A673 (cell line): ENCODE results near the gene B3GNT3. TPM values are rescaled to one million over a fixed set of nuclear protein-coding genes. Genes with fewer than 3 reads are reported as not detected.

Source experiments
- BruUV-seq: library from RNA; stranded (reverse); fragments of 400-500 nt; replicated peaks from 2 replicates; lab custom pipeline; 2021; lab: Mats Ljungman, UMichigan
- CTCF ChIA-PET: fragments of 300-600 bp; sonication (Branson Sonifier 250); formaldehyde crosslinking; loops from one replicate; lab custom pipeline; 2022; ENCODE audit warnings: antibody characterized with exemption; lab: Charles Lee
- POLR2A ChIA-PET: fragments of 300-600 bp; sonication (Branson Sonifier 250); formaldehyde crosslinking; loops from one replicate; lab custom pipeline; 2022; ENCODE audit warnings: antibody characterized with exemption; ENCODE audit not compliant: low non-redundant PET; lab: Charles Lee
- DNase-seq: peaks from one replicate; pipeline ENCODE4 v3.0.0-alpha.2; 2015; ENCODE audit warnings: low spot score
- H3K27ac ChIP-seq: fragments of 200-600 bp; sonication (generic); 2 replicates; pipeline ENCODE4 v1.5.1; 2016; ENCODE audit warnings: mixed run types, low read depth, mild to moderate bottlenecking, mixed read lengths, antibody characterized with exemption, low read length; ENCODE audit not compliant: poor library complexity, severe bottlenecking
- H3K27me3 ChIP-seq: fragments of 200-600 bp; sonication (generic); replicated peaks from 2 replicates; pipeline ENCODE4 v1.6.1; 2017; ENCODE audit warnings: mixed run types, low read depth, mild to moderate bottlenecking, mixed read lengths, antibody characterized with exemption, low read length; ENCODE audit not compliant: insufficient read depth, poor library complexity
- H3K36me3 ChIP-seq: fragments of 200-600 bp; sonication (generic); 2 replicates; pipeline ENCODE4 v1.6.1; 2016; ENCODE audit warnings: mixed run types, mild to moderate bottlenecking, mixed read lengths, antibody characterized with exemption, low read length; ENCODE audit not compliant: insufficient read depth, poor library complexity, severe bottlenecking
- H3K4me1 ChIP-seq: fragments of 200-600 bp; sonication (generic); 2 replicates; pipeline ENCODE4 v1.6.1; 2017; ENCODE audit warnings: mixed run types, mild to moderate bottlenecking, mixed read lengths, antibody characterized with exemption, low read length; ENCODE audit not compliant: insufficient read depth, poor library complexity, severe bottlenecking
- H3K4me3 ChIP-seq: fragments of 200-600 bp; sonication (generic); 2 replicates; pipeline ENCODE4 v1.5.1; 2016; ENCODE audit warnings: low read depth, mixed run types, mild to moderate bottlenecking, mixed read lengths, low read length; ENCODE audit not compliant: poor library complexity, severe bottlenecking
- H3K9me3 ChIP-seq: fragments of 200-600 bp; sonication (generic); 2 replicates; pipeline ENCODE4 v1.6.1; 2016; ENCODE audit warnings: mixed run types, low read depth, mild to moderate bottlenecking, mixed read lengths, antibody characterized with exemption, low read length; ENCODE audit not compliant: poor library complexity, severe bottlenecking
- EZH2 ChIP-seq: fragments of 200-600 bp; sonication (generic); IDR thresholded peaks from 2 replicates; pipeline ENCODE4 v1.6.1; 2017; ENCODE audit warnings: borderline replicate concordance, low read depth, mild to moderate bottlenecking, mixed read lengths, antibody characterized with exemption, low read length; ENCODE audit not compliant: poor library complexity, severe bottlenecking
- intact Hi-C: fragments of 100-400 bp; cut with micrococcal nuclease; formaldehyde crosslinking; loops from one replicate; pipeline ENCODE4 v1.10.0; 2022; ENCODE audit not compliant: unreplicated experiment
- total RNA-seq: library from RNA; stranded (reverse); gene quantifications from 2 replicates; pipeline ENCODE4 v1.2.3, GENCODE V29; 2021
- TF ChIP-seq, protein P1 (sequence below): fragments of 300-800, 200-600 bp; sonication (generic); conservative IDR thresholded peaks from 2 replicates; pipeline ENCODE4 v1.5.1; 2017; ENCODE audit warnings: low read depth, mild to moderate bottlenecking, antibody characterized with exemption, low read length, moderate library complexity, mixed read lengths

The B3GNT3 gene
- total RNA-seq, 1 experiment from 2014 or later, result not detected

- ChIA-PET POLR2A (no interaction called here), CTCF (no interaction called here)
- intact Hi-C loops, result no loop called here
- peak; percentile 87 for DNase-seq
- no peak overlapping the region for H3K4me3 ChIP-seq
- no peaks in the 10 kb centered on the region for H3K36me3 ChIP-seq
- no peaks in the 10 kb centered on the region for H3K4me1 ChIP-seq
- TF ChIP-seq EZH2, result no peak
- TF ChIP-seq, protein P1, sequence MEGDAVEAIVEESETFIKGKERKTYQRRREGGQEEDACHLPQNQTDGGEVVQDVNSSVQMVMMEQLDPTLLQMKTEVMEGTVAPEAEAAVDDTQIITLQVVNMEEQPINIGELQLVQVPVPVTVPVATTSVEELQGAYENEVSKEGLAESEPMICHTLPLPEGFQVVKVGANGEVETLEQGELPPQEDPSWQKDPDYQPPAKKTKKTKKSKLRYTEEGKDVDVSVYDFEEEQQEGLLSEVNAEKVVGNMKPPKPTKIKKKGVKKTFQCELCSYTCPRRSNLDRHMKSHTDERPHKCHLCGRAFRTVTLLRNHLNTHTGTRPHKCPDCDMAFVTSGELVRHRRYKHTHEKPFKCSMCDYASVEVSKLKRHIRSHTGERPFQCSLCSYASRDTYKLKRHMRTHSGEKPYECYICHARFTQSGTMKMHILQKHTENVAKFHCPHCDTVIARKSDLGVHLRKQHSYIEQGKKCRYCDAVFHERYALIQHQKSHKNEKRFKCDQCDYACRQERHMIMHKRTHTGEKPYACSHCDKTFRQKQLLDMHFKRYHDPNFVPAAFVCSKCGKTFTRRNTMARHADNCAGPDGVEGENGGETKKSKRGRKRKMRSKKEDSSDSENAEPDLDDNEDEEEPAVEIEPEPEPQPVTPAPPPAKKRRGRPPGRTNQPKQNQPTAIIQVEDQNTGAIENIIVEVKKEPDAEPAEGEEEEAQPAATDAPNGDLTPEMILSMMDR, result peak; percentile 88
- H3K9me3 ChIP-seq, result no peaks in the 10 kb centered on the region
- no peak overlapping the region for H3K27ac ChIP-seq
- H3K27me3 ChIP-seq, result no peaks in the 10 kb centered on the region
- BruUV-seq, result no TSS peak
Observed at GRCh38 chr19:17784201-17785008, 10.5 kb upstream of the B3GNT3 start.

DNA sequence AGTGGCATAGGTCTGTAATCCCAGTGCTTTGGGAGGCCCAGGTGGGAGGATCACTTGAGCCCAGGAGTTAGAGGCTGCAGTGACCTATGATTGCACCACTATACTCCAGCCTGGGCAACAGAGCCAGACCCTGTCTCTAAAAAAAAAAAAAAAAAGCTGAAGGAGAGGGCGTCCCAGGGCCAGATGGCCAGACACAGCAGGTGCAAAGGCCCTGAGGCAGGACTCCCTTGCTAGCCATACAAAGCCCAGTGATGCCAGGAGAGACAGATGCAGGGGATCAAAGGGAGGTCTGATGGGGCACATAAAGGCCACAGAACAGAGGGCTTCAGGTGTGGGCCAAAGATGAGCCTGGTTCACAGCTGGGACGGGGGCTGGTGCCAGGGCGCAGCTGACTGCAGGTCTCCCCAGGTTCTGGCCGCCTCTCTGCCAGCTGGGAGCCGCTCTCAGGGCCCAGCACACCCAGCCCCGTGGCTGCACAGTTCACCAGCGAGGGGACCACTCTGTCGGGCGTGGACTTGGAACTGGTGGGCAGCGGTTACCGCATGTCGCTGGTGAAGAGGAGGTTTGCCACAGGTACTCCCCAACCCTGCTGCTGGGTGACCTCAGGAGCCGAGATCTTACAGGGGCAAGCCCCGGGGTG, 7.5 kb upstream of the B3GNT3 start:
- ChIA-PET CTCF (no interaction called here), POLR2A (no interaction called here)
- TF ChIP-seq, protein P1, result no peak
- TF ChIP-seq EZH2, result no peak
- Histone ChIP-seq H3K9me3 (no peaks in the 10 kb centered on the region), H3K27me3 (no peaks in the 10 kb centered on the region), H3K27ac (no peak overlapping the region), H3K4me3 (no peak overlapping the region), H3K4me1 (peaks cover 16% of the 10 kb centered on the region), H3K36me3 (no peaks in the 10 kb centered on the region)
- DNase-seq, result no peak
- intact Hi-C loops, result no loop called here
- BruUV-seq, result no TSS peak

GRCh38 chr19:17788632-17789031, 6.3 kb upstream of the B3GNT3 start:
- TF ChIP-seq, protein P1, result no peak
- TF ChIP-seq EZH2, result no peak
- no peaks in the 10 kb centered on the region for H3K36me3 ChIP-seq
- no peak overlapping the region for H3K27ac ChIP-seq
- no peak for DNase-seq
- ChIA-PET CTCF (no interaction called here), POLR2A (no interaction called here)
- BruUV-seq, result no TSS peak
- H3K4me3 ChIP-seq, result no peak overlapping the region
- intact Hi-C loops, result no loop called here
- no peaks in the 10 kb centered on the region for H3K27me3 ChIP-seq
- no peaks in the 10 kb centered on the region for H3K9me3 ChIP-seq
- peaks cover 16% of the 10 kb centered on the region for H3K4me1 ChIP-seq
